KOPT-K1 (cell line): Measurements from ENCODE around the gene GAD2.

Experiments
- H3K27ac ChIP-seq: fragments of 200-600 bp; sonication (generic); 2 replicates; pipeline ENCODE4 v1.5.1; 2016; ENCODE audit warnings: antibody characterized with exemption, mild to moderate bottlenecking, low read depth, low read length; ENCODE audit not compliant: poor library complexity, severe bottlenecking
- H3K36me3 ChIP-seq: fragments of 200-600 bp; sonication (generic); 2 replicates; pipeline ENCODE4 v1.5.1; 2017; ENCODE audit warnings: antibody characterized with exemption, mild to moderate bottlenecking, low read length, moderate library complexity; ENCODE audit not compliant: insufficient read depth
- H3K9me3 ChIP-seq: fragments of 200-600 bp; sonication (generic); 2 replicates; pipeline ENCODE4 v1.5.1; 2017; ENCODE audit warnings: antibody characterized with exemption, low read length, mild to moderate bottlenecking; ENCODE audit not compliant: insufficient read depth, poor library complexity, severe bottlenecking

The GAD2 gene

DNA sequence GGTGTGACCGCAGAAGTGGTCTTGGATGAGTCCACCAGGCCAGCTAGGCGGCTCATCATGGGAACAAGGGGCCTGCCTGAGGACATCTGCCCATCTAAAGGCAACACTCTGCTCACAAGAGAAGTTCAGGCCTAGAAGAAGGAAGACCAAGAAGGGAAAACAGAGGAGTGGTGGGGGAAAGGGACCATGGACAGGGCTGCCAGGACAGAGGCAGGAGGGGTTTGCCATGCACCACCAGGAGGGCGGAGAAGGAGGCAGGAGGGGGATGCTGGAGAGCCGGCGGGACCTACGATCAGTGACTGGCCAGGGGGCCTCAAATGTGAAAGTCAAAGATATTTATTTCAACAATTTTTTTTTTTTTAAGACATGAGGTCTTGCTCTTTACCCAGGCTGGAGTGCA is 33.1 kb downstream of the GAD2 start:
- no peaks in the 10 kb centered on the region for H3K36me3 ChIP-seq
- H3K9me3 ChIP-seq, result no peaks in the 10 kb centered on the region
- H3K27ac ChIP-seq, result no peak overlapping the region

DNA sequence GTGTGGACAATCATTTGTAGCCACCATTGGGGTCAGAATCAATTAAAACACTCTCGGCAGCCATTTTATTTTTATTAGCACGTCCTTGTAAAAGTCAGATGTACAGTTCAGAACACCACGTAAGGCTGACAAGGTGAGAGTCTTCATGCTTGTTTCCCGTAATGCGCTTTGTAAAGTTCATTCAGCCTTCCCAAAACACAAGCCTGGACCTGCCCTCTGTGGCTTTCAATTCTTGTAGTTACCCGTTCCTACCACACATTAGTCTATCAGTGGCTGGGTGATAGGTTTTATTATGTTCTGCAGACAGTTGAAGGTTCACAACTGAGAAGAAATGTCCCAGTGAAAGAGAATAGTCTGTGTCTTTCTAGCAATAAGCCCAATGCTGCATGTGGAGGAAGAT is 35.4 kb downstream of the GAD2 start:
- no peak overlapping the region for H3K27ac ChIP-seq
- H3K36me3 ChIP-seq, result no peaks in the 10 kb centered on the region

GRCh38 chr10:26254616-26255015 is 38.0 kb downstream of the GAD2 start:
- Histone ChIP-seq H3K27ac (no peak overlapping the region), H3K36me3 (no peaks in the 10 kb centered on the region), H3K9me3 (no peaks in the 10 kb centered on the region)

More for the DNA sequence above, 35.4 kb downstream of the GAD2 start:
- H3K9me3 ChIP-seq, result no peaks in the 10 kb centered on the region

GRCh38 chr10:26259341-26259740 is 42.8 kb downstream of the GAD2 start:
- Histone ChIP-seq H3K27ac (no peak overlapping the region), H3K9me3 (no peaks in the 10 kb centered on the region), H3K36me3 (no peaks in the 10 kb centered on the region)

DNA sequence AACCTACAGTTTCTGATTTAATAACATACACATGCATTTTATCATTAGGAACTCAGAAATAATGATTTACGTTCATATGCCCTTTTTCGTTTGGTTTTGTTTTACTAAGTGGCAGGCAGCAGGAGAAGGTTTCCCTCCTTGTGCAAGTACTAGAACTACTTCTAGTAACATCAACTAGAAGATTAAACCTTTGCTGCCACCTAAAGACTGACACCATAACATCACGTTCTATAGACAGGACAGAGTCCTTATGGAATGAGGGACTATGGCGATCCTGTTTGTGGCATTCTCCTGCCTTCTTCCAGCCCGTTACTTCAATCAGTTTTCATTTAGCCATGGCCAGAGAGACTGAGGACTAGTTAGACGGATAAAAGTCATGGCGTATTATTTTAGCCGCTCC is 53.2 kb downstream of the GAD2 start:
- H3K27ac ChIP-seq, result no peak overlapping the region
- no peaks in the 10 kb centered on the region for H3K9me3 ChIP-seq
- H3K36me3 ChIP-seq, result no peaks in the 10 kb centered on the region

DNA sequence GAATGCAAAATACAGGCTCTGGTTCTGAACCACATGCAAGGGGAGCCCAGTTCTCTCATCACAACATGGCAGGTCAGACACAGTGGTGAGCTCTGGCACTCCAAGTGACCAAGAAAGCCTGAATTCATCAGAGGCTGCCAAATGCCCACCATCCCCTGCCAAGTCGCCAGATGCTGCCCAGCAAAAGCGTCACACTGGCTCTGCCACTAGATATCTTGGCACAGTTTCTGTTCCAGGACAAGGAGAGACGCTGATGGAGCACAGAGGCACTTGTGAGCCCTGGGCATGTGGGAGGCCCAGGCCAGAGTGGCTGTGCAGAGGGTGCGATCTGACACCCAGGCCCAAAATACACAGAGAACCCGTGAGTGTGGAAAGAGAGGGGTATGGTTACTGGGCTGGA is 57.8 kb downstream of the GAD2 start:
- Histone ChIP-seq H3K27ac (no peak overlapping the region), H3K9me3 (no peaks in the 10 kb centered on the region)

DNA sequence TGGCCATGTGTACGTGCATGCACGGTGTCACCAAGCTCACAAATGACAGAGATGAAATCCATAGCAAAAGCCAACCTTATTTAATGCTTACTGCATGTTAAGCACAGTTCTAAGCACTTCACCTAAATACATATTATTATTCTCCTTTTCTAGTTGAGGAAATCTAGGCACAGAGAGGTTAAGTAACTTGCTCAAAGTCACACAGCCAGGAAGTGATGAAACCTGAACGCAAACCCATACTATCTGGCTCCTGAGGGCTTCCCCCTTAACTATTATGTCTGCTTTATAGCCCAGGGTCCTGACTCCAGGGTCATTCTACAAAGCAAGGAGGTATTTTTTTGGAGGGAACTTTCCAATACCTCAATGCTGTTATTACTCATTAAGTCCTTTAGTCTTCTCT is 61.7 kb downstream of the GAD2 start:
- Histone ChIP-seq H3K9me3 (no peaks in the 10 kb centered on the region), H3K36me3 (no peaks in the 10 kb centered on the region), H3K27ac (no peak overlapping the region)

More for the DNA sequence above, 57.8 kb downstream of the GAD2 start:
- no peaks in the 10 kb centered on the region for H3K36me3 ChIP-seq

- H3K36me3 ChIP-seq, result no peaks in the 10 kb centered on the region
- H3K9me3 ChIP-seq, result no peaks in the 10 kb centered on the region
- H3K27ac ChIP-seq, result no peak overlapping the region
Observed at GRCh38 chr10:26290236-26290635, 73.7 kb downstream of the GAD2 start.

GRCh38 chr10:26291721-26292480 is 75.3 kb downstream of the GAD2 start:
- Histone ChIP-seq H3K36me3 (no peaks in the 10 kb centered on the region), H3K9me3 (no peaks in the 10 kb centered on the region), H3K27ac (no peak overlapping the region)

- Histone ChIP-seq H3K9me3 (no peaks in the 10 kb centered on the region), H3K27ac (no peak overlapping the region), H3K36me3 (no peaks in the 10 kb centered on the region)
Observed at GRCh38 chr10:26296360-26296759, 79.8 kb downstream of the GAD2 start.

GRCh38 chr10:26300001-26300400 is 83.4 kb downstream of the GAD2 start:
- H3K27ac ChIP-seq, result no peak overlapping the region
- H3K36me3 ChIP-seq, result no peaks in the 10 kb centered on the region
- H3K9me3 ChIP-seq, result no peaks in the 10 kb centered on the region

- no peaks in the 10 kb centered on the region for H3K9me3 ChIP-seq
- no peaks in the 10 kb centered on the region for H3K36me3 ChIP-seq
- H3K27ac ChIP-seq, result no peak overlapping the region
Observed at GRCh38 chr10:26303366-26303765, 86.8 kb downstream of the GAD2 start.

DNA sequence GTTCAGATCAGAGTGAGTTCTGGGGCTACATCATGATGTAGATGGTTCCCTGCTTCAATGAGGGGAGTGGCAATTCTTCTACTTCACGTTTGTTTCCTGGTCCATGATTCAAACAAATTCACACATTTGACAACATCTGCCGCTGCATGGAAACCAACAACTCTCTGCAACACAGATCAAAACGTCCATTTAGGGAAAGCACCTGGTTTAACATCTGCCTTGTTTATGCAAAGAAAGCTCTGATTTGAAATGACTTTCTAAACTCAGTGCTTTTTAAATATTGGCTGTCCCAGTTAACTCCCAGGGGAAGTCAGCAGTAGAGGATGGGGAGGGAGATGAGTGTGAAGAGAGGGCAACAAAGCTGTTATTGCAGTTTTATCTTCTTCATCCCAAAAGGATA is 93.8 kb downstream of the GAD2 start:
- Histone ChIP-seq H3K27ac (no peak overlapping the region), H3K36me3 (no peaks in the 10 kb centered on the region), H3K9me3 (peaks cover 4% of the 10 kb centered on the region)

DNA sequence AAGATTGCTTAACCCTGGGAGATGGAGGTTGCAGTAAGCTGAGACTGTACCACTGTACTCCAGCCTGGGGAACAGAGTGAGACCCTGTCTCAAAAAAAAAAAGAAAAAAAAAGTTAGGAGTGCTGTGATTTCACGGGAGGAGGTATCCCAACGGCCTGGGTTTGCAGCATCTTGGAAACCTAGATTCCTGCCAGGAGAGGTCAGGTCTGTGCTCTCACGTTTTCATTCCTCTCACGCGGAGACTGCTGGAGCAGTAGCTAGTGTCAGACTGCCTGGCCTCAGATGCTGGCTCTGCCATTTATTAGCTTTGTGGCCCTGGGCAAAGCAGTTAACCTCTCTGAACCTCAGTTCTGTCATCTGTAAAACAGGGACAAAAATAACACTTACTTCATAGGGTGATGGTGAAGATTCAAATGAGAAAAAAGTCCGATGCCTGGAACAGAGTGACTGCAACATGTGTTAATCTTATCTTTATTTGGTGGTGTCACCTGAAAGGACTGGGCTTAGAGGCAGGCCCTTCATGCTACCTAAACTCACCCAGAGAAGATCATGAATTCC is 94.9 kb downstream of the GAD2 start:
- no peaks in the 10 kb centered on the region for H3K36me3 ChIP-seq
- no peak overlapping the region for H3K27ac ChIP-seq
- H3K9me3 ChIP-seq, result peaks cover 4% of the 10 kb centered on the region

- Histone ChIP-seq H3K9me3 (peaks cover 4% of the 10 kb centered on the region), H3K36me3 (no peaks in the 10 kb centered on the region), H3K27ac (no peak overlapping the region)
Observed at GRCh38 chr10:26314265-26315013, 97.9 kb downstream of the GAD2 start.
